ENCODE measurements around the gene PCED1B. TPM values are rescaled to one million over a fixed set of nuclear protein-coding genes. Genes with fewer than 3 reads are reported as not detected.

PCED1B gene
- total and polyA plus RNA-seq, 2 experiments from 2014 or later, result 3.6 to 6.6 TPM

- Histone ChIP-seq H3K4me3 (no peak overlapping the region), H2AFZ (no peak overlapping the region), H3K27ac (no peak overlapping the region), H3K36me3 (replicated peaks; ENCODE audit: insufficient read depth, low read depth) (no peaks in the 10 kb centered on the region), H4K20me1 (ENCODE audit: insufficient read depth, poor library complexity, severe bottlenecking) (no peaks in the 10 kb centered on the region), H3K79me2 (no peaks in the 10 kb centered on the region), H3K27me3 (no peaks in the 10 kb centered on the region), H3K4me2 (no peak overlapping the region), H3K4me1 (ENCODE audit: insufficient read depth) (peaks cover 8% of the 10 kb centered on the region), H3K9me3 (ENCODE audit: low read depth) (no peaks in the 10 kb centered on the region), H3K9me2 (replicated peaks; ENCODE audit: insufficient read depth) (no peaks in the 10 kb centered on the region)
- no peak for DNase-seq (ENCODE audit: low spot score)
- WGBS (ENCODE audit: low lambda C conversion rate, missing lambda C conversion rate), result 86% methylated on average over 10 of the region's 10 CpGs
- TF ChIP-seq CTCF (IDR thresholded peaks at IDR 0.05; ENCODE audit: poor library complexity), result no peak
- no peak for TF ChIP-seq EZH2phosphoT487 (IDR thresholded peaks at IDR 0.05; ENCODE audit: low read depth, severe bottlenecking, unreplicated experiment)
- TF ChIP-seq EZH2 (IDR thresholded peaks at IDR 0.05; ENCODE audit: borderline replicate concordance), result no peak
These were observed 26.7 kb downstream of the PCED1B start for GRCh38 chr12:47105914-47106674.

GRCh38 chr12:47107446-47107845 lies 28.0 kb downstream of the PCED1B start:
- TF ChIP-seq EZH2 (IDR thresholded peaks at IDR 0.05; ENCODE audit: borderline replicate concordance), result no peak
- TF ChIP-seq EZH2phosphoT487 (IDR thresholded peaks at IDR 0.05; ENCODE audit: low read depth, severe bottlenecking, unreplicated experiment), result no peak
- no peak for TF ChIP-seq CTCF (IDR thresholded peaks at IDR 0.05; ENCODE audit: poor library complexity)
- no peak overlapping the region for H3K4me2 ChIP-seq
- no peaks in the 10 kb centered on the region for H3K79me2 ChIP-seq
- H2AFZ ChIP-seq, result no peak overlapping the region
- WGBS (ENCODE audit: low lambda C conversion rate, missing lambda C conversion rate), result 95% methylated on average over 3 of the region's 3 CpGs
- H3K36me3 ChIP-seq (replicated peaks; ENCODE audit: insufficient read depth, low read depth), result no peaks in the 10 kb centered on the region
- no peaks in the 10 kb centered on the region for H3K9me2 ChIP-seq (replicated peaks; ENCODE audit: insufficient read depth)
- no peak for DNase-seq (ENCODE audit: low spot score)
- peaks cover 8% of the 10 kb centered on the region for H3K4me1 ChIP-seq (ENCODE audit: insufficient read depth)
- H4K20me1 ChIP-seq (ENCODE audit: insufficient read depth, poor library complexity, severe bottlenecking), result no peaks in the 10 kb centered on the region
- no peaks in the 10 kb centered on the region for H3K9me3 ChIP-seq (ENCODE audit: low read depth)
- no peaks in the 10 kb centered on the region for H3K27me3 ChIP-seq
- no peak overlapping the region for H3K27ac ChIP-seq
- H3K4me3 ChIP-seq, result no peak overlapping the region

- DNase-seq (ENCODE audit: low spot score), result no peak
- no peaks in the 10 kb centered on the region for H4K20me1 ChIP-seq (ENCODE audit: insufficient read depth, poor library complexity, severe bottlenecking)
- H3K9me2 ChIP-seq (replicated peaks; ENCODE audit: insufficient read depth), result no peaks in the 10 kb centered on the region
- H2AFZ ChIP-seq, result no peak overlapping the region
- no peak overlapping the region for H3K4me2 ChIP-seq
- H3K27ac ChIP-seq, result no peak overlapping the region
- peaks cover 8% of the 10 kb centered on the region for H3K4me1 ChIP-seq (ENCODE audit: insufficient read depth)
- no peak for TF ChIP-seq EZH2phosphoT487 (IDR thresholded peaks at IDR 0.05; ENCODE audit: low read depth, severe bottlenecking, unreplicated experiment)
- no peak for TF ChIP-seq EZH2 (IDR thresholded peaks at IDR 0.05; ENCODE audit: borderline replicate concordance)
- no peak for TF ChIP-seq CTCF (IDR thresholded peaks at IDR 0.05; ENCODE audit: poor library complexity)
- H3K36me3 ChIP-seq (replicated peaks; ENCODE audit: insufficient read depth, low read depth), result no peaks in the 10 kb centered on the region
- H3K79me2 ChIP-seq, result no peaks in the 10 kb centered on the region
- H3K4me3 ChIP-seq, result no peak overlapping the region
- no peaks in the 10 kb centered on the region for H3K9me3 ChIP-seq (ENCODE audit: low read depth)
- no peaks in the 10 kb centered on the region for H3K27me3 ChIP-seq
These were observed 28.5 kb downstream of the PCED1B start for GRCh38 chr12:47107926-47108325.
